ENCODE data around the gene CHCHD3.
A peak's percentile ranks its signal among the peaks of the same experiment; 100 is the strongest.

CHCHD3 gene

GRCh38 chr7:132789281-132789680 is 292.6 kb downstream of the CHCHD3 start:
- no peak overlapping the region for H3K4me3 ChIP-seq (replicated peaks; ENCODE audit: low read depth, low read length)
- TF ChIP-seq, protein P1, sequence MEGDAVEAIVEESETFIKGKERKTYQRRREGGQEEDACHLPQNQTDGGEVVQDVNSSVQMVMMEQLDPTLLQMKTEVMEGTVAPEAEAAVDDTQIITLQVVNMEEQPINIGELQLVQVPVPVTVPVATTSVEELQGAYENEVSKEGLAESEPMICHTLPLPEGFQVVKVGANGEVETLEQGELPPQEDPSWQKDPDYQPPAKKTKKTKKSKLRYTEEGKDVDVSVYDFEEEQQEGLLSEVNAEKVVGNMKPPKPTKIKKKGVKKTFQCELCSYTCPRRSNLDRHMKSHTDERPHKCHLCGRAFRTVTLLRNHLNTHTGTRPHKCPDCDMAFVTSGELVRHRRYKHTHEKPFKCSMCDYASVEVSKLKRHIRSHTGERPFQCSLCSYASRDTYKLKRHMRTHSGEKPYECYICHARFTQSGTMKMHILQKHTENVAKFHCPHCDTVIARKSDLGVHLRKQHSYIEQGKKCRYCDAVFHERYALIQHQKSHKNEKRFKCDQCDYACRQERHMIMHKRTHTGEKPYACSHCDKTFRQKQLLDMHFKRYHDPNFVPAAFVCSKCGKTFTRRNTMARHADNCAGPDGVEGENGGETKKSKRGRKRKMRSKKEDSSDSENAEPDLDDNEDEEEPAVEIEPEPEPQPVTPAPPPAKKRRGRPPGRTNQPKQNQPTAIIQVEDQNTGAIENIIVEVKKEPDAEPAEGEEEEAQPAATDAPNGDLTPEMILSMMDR (IDR thresholded peaks at IDR 0.05; ENCODE audit: low read depth, low read length, missing control alignments), result no peak
- DNase-seq (ENCODE audit: extremely low read depth, low read depth), result no peak

DNA sequence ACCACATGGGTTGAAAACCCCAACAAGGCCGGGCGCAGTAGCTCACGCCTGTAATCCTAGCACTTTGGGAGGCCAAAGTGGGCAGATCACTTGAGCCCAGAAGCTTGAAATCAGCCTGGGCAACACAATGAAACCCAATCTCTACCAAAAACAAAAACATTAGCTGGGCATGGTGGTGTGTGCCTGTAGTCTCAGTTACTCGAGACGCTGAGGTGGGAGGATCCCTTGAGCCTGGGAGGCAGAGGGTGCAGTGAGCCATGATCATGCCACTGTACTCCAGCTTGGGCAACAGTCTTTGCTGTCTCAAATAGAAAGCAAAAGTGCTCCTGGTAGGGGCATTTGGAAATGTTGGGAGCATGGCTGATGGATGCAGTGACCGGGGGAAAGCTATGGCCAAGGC is 296.0 kb downstream of the CHCHD3 start:
- H3K4me3 ChIP-seq (replicated peaks; ENCODE audit: low read depth, low read length), result no peak overlapping the region
- TF ChIP-seq, protein P1 (IDR thresholded peaks at IDR 0.05; ENCODE audit: low read depth, low read length, missing control alignments), result no peak
- DNase-seq (ENCODE audit: extremely low read depth, low read depth), result no peak

DNA sequence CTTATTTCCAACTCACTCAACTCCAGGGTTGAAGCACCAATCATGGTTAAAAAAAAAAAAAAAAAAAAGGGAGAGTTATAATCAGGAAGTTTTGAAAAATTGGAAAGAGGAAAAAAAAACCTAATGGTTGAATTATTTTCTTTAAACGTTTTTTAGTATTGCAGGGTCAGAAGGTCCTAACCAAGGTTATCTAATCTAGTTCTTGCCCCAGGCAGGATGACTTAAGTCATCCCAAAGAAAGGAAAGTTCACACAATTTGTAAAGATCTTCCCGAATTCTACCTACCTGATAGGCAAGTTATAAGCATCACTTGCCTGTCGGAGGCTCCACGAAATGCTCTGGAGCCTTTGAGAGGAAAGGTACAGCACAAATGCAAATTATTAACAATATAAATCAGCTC is 297.5 kb downstream of the CHCHD3 start:
- H3K4me3 ChIP-seq (replicated peaks; ENCODE audit: low read depth, low read length), result no peak overlapping the region
- TF ChIP-seq, protein P1 (IDR thresholded peaks at IDR 0.05; ENCODE audit: low read depth, low read length, missing control alignments), result no peak
- DNase-seq (ENCODE audit: extremely low read depth, low read depth), result no peak

DNA sequence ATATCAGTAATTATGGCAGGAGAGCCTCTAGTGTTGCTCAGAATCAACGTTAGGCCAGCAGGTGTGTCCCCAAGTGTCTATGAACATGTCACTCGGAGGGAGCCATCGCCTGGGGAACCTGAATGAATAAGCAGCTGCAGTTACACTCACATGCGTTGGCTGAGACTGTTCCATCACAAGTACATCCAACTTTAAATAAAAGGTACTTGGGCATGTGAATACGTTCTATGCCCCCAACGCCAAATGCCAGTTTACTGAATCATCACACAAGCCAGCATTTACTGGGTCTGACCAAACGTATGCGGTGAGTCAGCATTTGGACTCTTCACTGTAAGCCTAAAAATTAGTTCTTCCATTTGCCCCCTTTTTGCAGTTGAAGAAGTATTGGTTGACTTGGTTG is 298.1 kb downstream of the CHCHD3 start:
- peak; percentile 60 for DNase-seq (ENCODE audit: extremely low read depth, low read depth)
- TF ChIP-seq, protein P1 (IDR thresholded peaks at IDR 0.05; ENCODE audit: low read depth, low read length, missing control alignments), result no peak

DNA sequence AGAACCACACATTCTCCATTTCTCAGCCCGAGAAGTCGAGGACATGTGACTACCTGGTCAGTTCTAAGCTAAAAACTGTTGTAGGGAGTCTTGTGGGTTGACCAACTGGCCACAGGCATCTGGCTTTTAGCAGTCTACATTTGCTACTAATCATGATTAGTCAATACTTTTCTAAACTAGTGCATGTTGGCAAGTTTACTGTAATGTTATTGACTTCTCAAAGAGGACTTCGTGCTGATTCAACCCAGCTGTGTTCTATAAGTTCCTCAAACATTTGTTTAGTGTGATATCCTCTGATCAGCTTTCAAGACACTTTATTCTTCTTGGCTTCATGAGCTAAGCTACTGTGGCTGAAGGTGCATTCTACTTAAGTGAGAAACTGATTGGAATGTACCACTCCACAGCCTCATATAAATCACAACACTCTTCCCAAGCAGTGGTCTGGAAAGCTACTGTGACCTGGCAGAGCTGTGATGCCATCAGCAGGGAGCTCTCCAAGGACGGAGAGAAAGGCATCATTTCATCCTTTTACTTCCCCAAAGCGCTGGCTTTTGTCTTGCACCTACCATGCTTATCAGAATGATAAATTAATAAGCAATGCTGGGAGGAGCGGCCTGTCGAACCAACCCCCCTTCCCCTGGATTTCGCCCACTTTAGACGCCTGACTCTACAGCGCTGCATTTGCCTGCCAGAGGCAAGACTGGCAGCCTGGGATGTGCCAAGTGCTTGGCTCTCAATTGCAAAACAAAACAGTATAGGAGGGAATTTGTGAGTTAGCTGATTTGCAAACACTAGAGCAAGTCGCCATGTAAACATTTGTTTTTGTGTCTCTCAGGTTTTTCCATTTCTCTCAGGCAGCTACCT is 298.9 kb downstream of the CHCHD3 start:
- peak; percentile 58 for DNase-seq (ENCODE audit: extremely low read depth, low read depth)
- TF ChIP-seq, protein P1 (IDR thresholded peaks at IDR 0.05; ENCODE audit: low read depth, low read length, missing control alignments), result no peak
- no peak overlapping the region for H3K4me3 ChIP-seq (replicated peaks; ENCODE audit: low read depth, low read length)

More for the DNA sequence above, 298.1 kb downstream of the CHCHD3 start:
- no peak overlapping the region for H3K4me3 ChIP-seq (replicated peaks; ENCODE audit: low read depth, low read length)

DNA sequence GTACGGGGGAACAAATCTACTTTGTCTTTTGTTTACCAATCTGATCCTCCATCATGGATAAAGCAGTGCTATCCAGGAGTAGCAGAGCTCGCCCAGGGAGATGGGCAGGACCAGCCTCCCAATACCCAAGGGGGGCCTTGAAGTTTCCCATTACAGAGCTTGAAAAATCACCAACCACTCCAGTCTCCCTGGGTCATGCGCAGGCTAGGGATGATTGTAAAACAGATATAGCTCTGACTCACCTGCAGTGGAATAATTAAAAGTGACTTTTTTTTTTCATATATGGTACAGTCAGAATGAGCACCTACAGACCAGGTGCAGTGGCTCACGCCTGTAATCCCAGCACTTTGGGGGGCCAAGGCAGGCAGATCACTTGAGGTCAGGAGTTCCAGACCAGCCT is 301.1 kb downstream of the CHCHD3 start:
- no peak for DNase-seq (ENCODE audit: extremely low read depth, low read depth)
- no peak overlapping the region for H3K4me3 ChIP-seq (replicated peaks; ENCODE audit: low read depth, low read length)
- TF ChIP-seq, protein P1 (IDR thresholded peaks at IDR 0.05; ENCODE audit: low read depth, low read length, missing control alignments), result no peak
